HEK293 (cell line): ENCODE data around the gene QRSL1.
"Not testable (repeated sequence)": the region's sequence is repeated elsewhere in the genome, so short reads cannot be mapped to it uniquely, and the experiment has no call there.

ENCODE experiments used
- CTCF ChIA-PET: fragments of 350-600 bp; formaldehyde crosslinking; extraction: SDS; loops from one replicate; lab custom pipeline; 2021; ENCODE audit warnings: antibody characterized with exemption; lab: Yijun Ruan, JAX
- POLR2A ChIA-PET: fragments of 300-600 bp; formaldehyde crosslinking; extraction: SDS; loops from one replicate; lab custom pipeline; 2020; ENCODE audit warnings: antibody characterized with exemption, inconsistent platforms; lab: Yijun Ruan, JAX
- H3K27ac ChIP-seq: fragments of 200-500 bp; sonication (Bioruptor generic); 2 replicates; pipeline ENCODE4 v1.5.1; 2014; ENCODE audit warnings: low read depth, low read length, control low read depth, inconsistent platforms; ENCODE audit errors: extremely low read depth
- H3K36me3 ChIP-seq, 2 experiments: fragments of 200-500 bp in 1 of 2; sonication (Bioruptor generic) in 1 of 2; 1 replicate in 1 of 2; 2 replicates in 1 of 2; pipeline ENCODE4 v1.5.1; 2014 to 2017; ENCODE audit warnings: inconsistent platforms in 2 of 2, low read length in 2 of 2; ENCODE audit not compliant: control insufficient read depth in 2 of 2, insufficient read depth in 1 of 2
- H3K4me1 ChIP-seq: fragments of 200-500 bp; sonication (Bioruptor generic); 2 replicates; pipeline ENCODE4 v1.5.1; 2014; ENCODE audit warnings: mild to moderate bottlenecking, low read length, inconsistent platforms; ENCODE audit not compliant: control insufficient read depth, insufficient read depth
- H3K4me3 ChIP-seq: 2 replicates; pipeline ENCODE4 v1.5.1; 2011; ENCODE audit warnings: low read depth, mild to moderate bottlenecking, control low read depth, low read length, moderate library complexity
- H3K9me3 ChIP-seq: fragments of 200-500 bp; sonication (Bioruptor generic); 2 replicates; pipeline ENCODE4 v1.5.1; 2014; ENCODE audit warnings: low read depth, low read length, inconsistent platforms; ENCODE audit not compliant: control insufficient read depth, insufficient read depth
- MEIS1 ChIP-seq: sonication (generic); formaldehyde crosslinking; IDR thresholded peaks from 2 replicates; pipeline ENCODE4 v1.8.1; 2022; ENCODE audit warnings: missing genetic modification reagents, mild to moderate bottlenecking, borderline replicate concordance
- MZF1 ChIP-seq: fragments of 450-650 bp; formaldehyde crosslinking; IDR thresholded peaks from 2 replicates; pipeline ENCODE4 v1.5.1; 2017; ENCODE audit warnings: missing biosample characterization, missing genetic modification characterization, borderline replicate concordance
- YY1 ChIP-seq: fragments of 450-650 bp; formaldehyde crosslinking; IDR thresholded peaks from 2 replicates; pipeline ENCODE4 v1.5.1; 2018; ENCODE audit warnings: missing biosample characterization, missing genetic modification characterization
- ZNF114 ChIP-seq: fragments of 450-650 bp; formaldehyde crosslinking; IDR thresholded peaks from 2 replicates; pipeline ENCODE4 v1.5.0; 2017; ENCODE audit warnings: missing biosample characterization, missing genetic modification characterization
- ZNF121 ChIP-seq: fragments of 450-650 bp; formaldehyde crosslinking; IDR thresholded peaks from 2 replicates; pipeline ENCODE4 v1.5.1; 2016; ENCODE audit warnings: missing biosample characterization, missing genetic modification characterization
- ZNF302 ChIP-seq: fragments of 450-650 bp; formaldehyde crosslinking; IDR thresholded peaks from 2 replicates; pipeline ENCODE4 v1.5.1; 2016; ENCODE audit warnings: missing biosample characterization, missing genetic modification characterization, low read depth
- ZNF311 ChIP-seq: fragments of 450-650 bp; formaldehyde crosslinking; IDR thresholded peaks from 2 replicates; pipeline ENCODE4 v1.5.1; 2017; ENCODE audit warnings: missing biosample characterization, missing genetic modification characterization, borderline replicate concordance
- ZNF48 ChIP-seq: fragments of 450-650 bp; formaldehyde crosslinking; IDR thresholded peaks from 2 replicates; pipeline ENCODE4 v1.5.1; 2016; ENCODE audit warnings: missing biosample characterization, missing genetic modification characterization
- ZNF501 ChIP-seq: fragments of 450-650 bp; formaldehyde crosslinking; IDR thresholded peaks from 2 replicates; pipeline ENCODE4 v1.5.1; 2016; ENCODE audit warnings: missing biosample characterization, missing genetic modification characterization
- ZNF549 ChIP-seq: fragments of 450-650 bp; IDR thresholded peaks from 2 replicates; pipeline ENCODE4 v1.5.1; 2018; ENCODE audit warnings: missing biosample characterization, missing genetic modification characterization, mild to moderate bottlenecking, inconsistent platforms, moderate library complexity
- ZNF555 ChIP-seq: fragments of 450-650 bp; formaldehyde crosslinking; conservative IDR thresholded peaks from 2 replicates; pipeline ENCODE4 v1.5.1; 2017; ENCODE audit warnings: missing biosample characterization, mild to moderate bottlenecking, missing genetic modification characterization, inconsistent platforms
- ZNF558 ChIP-seq: fragments of 450-650 bp; formaldehyde crosslinking; IDR thresholded peaks from 2 replicates; pipeline ENCODE4 v1.5.1; 2016; ENCODE audit warnings: missing biosample characterization, missing genetic modification characterization
- ZNF624 ChIP-seq: fragments of 450-650 bp; formaldehyde crosslinking; IDR thresholded peaks from 2 replicates; pipeline ENCODE4 v1.5.1; 2017; ENCODE audit warnings: missing biosample characterization, missing genetic modification characterization
- ZSCAN23 ChIP-seq: fragments of 450-650 bp; formaldehyde crosslinking; IDR thresholded peaks from 2 replicates; pipeline ENCODE4 v1.5.1; 2016; ENCODE audit warnings: missing biosample characterization, missing genetic modification characterization
- TF ChIP-seq, protein P1 (sequence below): fragments of 450-650 bp; formaldehyde crosslinking; optimal IDR thresholded peaks from 2 replicates; pipeline ENCODE3; 2016; ENCODE audit warnings: missing biosample characterization, mild to moderate bottlenecking, missing genetic modification characterization
- TF ChIP-seq, protein P2 (sequence below): fragments of 450-650 bp; formaldehyde crosslinking; IDR thresholded peaks from 2 replicates; pipeline ENCODE4 v1.5.1; 2016; ENCODE audit warnings: missing biosample characterization, missing genetic modification characterization
- TF ChIP-seq, protein P3 (sequence below): fragments of 450-650 bp; formaldehyde crosslinking; IDR thresholded peaks from 2 replicates; pipeline ENCODE4 v1.5.1; 2016; ENCODE audit warnings: missing biosample characterization, missing genetic modification characterization
- TF ChIP-seq, protein P4 (sequence below): fragments of 450-650 bp; formaldehyde crosslinking; IDR thresholded peaks from 2 replicates; pipeline ENCODE4; 2016; ENCODE audit warnings: missing biosample characterization, missing genetic modification characterization
- TF ChIP-seq, protein P5 (sequence below): fragments of 450-650 bp; IDR thresholded peaks from 2 replicates; pipeline ENCODE4 v1.5.1; 2018; ENCODE audit warnings: missing biosample characterization, mild to moderate bottlenecking, missing genetic modification characterization
- TF ChIP-seq, protein P6 (sequence below): IDR thresholded peaks from 2 replicates; pipeline ENCODE4 v1.6.1; 2011; ENCODE audit warnings: mild to moderate bottlenecking, low read depth, low read length, borderline replicate concordance

The QRSL1 gene

DNA sequence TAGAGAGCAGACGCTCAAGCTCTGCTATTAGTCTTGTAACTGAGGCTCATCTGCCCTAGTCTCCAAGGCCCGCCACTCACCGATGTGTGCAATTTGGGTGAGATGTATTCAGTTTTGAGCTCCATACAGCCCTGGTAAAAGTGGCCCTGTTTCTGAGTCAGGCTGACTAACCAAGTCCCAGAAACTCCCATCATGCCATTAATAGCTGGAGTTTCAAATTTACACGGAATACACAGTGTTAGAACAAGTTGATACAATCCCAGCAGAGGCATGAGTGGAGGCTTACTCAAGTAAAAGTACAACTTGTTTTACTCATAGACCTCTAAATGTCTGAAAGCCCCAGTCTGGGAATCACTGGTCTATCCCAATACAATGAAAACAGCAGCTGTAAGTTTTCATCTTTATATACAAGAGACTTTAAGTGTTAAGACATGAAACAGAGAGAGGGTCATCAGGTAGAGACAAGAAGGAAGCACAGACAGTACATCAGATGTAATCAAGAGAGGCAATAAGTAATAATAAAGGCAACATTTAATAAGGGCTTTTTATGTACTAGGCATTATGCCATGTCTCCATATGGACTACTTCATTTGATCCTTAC is 42.5 kb upstream of the QRSL1 start:
- ChIA-PET CTCF (interaction anchor here (0.6 to 1.7 kb wide), 2 partner anchors 20 to 40 kb away, joined by 3 to 4 read pairs; no protein-coding TSS in a partner anchor), POLR2A (no interaction called here)
- TF ChIP-seq MZF1 (tag by site-specific recombination) (no peak), ZNF121 (tag by site-specific recombination) (no peak), ZNF501 (tag by site-specific recombination) (no peak), ZSCAN23 (tag by site-specific recombination) (no peak), ZNF114 (tag by site-specific recombination) (no peak), ZNF311 (no peak), ZNF624 (tag by site-specific recombination) (no peak), ZNF48 (tag by site-specific recombination) (no peak), MEIS1 (CRISPR knock-in tag) (no peak), YY1 (no peak), ZNF302 (tag by site-specific recombination) (no peak), ZNF549 (tag by site-specific recombination) (no peak), ZNF555 (tag by site-specific recombination) (no peak), ZNF558 (tag by site-specific recombination) (no peak)
- TF ChIP-seq, protein P1, sequence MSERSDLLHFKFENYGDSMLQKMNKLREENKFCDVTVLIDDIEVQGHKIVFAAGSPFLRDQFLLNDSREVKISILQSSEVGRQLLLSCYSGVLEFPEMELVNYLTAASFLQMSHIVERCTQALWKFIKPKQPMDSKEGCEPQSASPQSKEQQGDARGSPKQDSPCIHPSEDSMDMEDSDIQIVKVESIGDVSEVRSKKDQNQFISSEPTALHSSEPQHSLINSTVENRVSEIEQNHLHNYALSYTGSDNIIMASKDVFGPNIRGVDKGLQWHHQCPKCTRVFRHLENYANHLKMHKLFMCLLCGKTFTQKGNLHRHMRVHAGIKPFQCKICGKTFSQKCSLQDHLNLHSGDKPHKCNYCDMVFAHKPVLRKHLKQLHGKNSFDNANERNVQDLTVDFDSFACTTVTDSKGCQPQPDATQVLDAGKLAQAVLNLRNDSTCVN (tag by site-specific recombination), result no peak
- TF ChIP-seq, protein P2, sequence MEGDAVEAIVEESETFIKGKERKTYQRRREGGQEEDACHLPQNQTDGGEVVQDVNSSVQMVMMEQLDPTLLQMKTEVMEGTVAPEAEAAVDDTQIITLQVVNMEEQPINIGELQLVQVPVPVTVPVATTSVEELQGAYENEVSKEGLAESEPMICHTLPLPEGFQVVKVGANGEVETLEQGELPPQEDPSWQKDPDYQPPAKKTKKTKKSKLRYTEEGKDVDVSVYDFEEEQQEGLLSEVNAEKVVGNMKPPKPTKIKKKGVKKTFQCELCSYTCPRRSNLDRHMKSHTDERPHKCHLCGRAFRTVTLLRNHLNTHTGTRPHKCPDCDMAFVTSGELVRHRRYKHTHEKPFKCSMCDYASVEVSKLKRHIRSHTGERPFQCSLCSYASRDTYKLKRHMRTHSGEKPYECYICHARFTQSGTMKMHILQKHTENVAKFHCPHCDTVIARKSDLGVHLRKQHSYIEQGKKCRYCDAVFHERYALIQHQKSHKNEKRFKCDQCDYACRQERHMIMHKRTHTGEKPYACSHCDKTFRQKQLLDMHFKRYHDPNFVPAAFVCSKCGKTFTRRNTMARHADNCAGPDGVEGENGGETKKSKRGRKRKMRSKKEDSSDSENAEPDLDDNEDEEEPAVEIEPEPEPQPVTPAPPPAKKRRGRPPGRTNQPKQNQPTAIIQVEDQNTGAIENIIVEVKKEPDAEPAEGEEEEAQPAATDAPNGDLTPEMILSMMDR, result no peak
- TF ChIP-seq, protein P3, sequence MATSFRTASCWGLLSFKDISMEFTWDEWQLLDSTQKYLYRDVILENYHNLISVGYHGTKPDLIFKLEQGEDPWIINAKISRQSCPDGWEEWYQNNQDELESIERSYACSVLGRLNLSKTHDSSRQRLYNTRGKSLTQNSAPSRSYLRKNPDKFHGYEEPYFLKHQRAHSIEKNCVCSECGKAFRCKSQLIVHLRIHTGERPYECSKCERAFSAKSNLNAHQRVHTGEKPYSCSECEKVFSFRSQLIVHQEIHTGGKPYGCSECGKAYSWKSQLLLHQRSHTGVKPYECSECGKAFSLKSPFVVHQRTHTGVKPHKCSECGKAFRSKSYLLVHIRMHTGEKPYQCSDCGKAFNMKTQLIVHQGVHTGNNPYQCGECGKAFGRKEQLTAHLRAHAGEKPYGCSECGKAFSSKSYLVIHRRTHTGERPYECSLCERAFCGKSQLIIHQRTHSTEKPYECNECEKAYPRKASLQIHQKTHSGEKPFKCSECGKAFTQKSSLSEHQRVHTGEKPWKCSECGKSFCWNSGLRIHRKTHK, result no peak
- TF ChIP-seq, protein P4, sequence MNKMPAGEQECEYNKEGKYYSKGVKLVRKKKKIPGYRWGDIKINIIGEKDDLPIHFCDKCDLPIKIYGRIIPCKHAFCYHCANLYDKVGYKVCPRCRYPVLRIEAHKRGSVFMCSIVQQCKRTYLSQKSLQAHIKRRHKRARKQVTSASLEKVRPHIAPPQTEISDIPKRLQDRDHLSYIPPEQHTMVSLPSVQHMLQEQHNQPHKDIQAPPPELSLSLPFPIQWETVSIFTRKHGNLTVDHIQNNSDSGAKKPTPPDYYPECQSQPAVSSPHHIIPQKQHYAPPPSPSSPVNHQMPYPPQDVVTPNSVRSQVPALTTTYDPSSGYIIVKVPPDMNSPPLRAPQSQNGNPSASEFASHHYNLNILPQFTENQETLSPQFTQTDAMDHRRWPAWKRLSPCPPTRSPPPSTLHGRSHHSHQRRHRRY, result no peak
- TF ChIP-seq, protein P5, sequence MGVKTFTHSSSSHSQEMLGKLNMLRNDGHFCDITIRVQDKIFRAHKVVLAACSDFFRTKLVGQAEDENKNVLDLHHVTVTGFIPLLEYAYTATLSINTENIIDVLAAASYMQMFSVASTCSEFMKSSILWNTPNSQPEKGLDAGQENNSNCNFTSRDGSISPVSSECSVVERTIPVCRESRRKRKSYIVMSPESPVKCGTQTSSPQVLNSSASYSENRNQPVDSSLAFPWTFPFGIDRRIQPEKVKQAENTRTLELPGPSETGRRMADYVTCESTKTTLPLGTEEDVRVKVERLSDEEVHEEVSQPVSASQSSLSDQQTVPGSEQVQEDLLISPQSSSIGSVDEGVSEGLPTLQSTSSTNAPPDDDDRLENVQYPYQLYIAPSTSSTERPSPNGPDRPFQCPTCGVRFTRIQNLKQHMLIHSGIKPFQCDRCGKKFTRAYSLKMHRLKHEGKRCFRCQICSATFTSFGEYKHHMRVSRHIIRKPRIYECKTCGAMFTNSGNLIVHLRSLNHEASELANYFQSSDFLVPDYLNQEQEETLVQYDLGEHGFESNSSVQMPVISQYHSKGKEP (tag by site-specific recombination), result no peak
- TF ChIP-seq, protein P6, sequence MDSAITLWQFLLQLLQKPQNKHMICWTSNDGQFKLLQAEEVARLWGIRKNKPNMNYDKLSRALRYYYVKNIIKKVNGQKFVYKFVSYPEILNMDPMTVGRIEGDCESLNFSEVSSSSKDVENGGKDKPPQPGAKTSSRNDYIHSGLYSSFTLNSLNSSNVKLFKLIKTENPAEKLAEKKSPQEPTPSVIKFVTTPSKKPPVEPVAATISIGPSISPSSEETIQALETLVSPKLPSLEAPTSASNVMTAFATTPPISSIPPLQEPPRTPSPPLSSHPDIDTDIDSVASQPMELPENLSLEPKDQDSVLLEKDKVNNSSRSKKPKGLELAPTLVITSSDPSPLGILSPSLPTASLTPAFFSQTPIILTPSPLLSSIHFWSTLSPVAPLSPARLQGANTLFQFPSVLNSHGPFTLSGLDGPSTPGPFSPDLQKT, result no peak
- TF ChIP-seq, all 188 proteins: peak for 0
- Histone ChIP-seq H3K4me3 (no peak overlapping the region), H3K36me3 (peaks cover 0 to 55% of the 10 kb centered on the region in 2 experiments; a peak in 2 of 3 replicates), H3K4me1 (no peaks in the 10 kb centered on the region), H3K27ac (no peak overlapping the region), H3K9me3 (no peaks in the 10 kb centered on the region)

DNA sequence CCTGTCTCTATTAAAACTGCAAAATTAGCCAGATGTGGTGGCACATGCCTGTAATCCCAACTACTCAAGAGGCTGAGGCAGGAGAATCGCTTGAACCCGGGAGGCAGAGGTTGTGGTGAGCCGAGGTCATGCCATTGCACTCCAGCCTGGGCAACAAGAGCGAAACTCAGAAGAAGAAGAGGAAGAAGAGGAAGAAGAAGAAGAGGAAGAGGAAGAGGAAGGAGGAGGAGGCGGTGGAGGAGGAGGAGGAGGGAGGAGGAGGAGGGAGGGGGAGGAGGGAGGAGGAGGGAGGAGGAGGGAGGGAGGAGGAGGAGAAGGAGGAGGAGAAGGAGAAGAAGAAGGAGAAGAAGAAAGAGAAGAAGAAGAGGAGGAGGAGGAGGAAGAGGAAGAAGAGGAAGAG is 40.4 kb upstream of the QRSL1 start:
- POLR2A ChIA-PET, H3K4me1 ChIP-seq, H3K4me3 ChIP-seq, H3K27ac ChIP-seq, H3K9me3 ChIP-seq: not testable (repeated sequence)
- peaks cover 0 to 44% of the 10 kb centered on the region in 2 experiments; a peak in 2 of 3 replicates for H3K36me3 ChIP-seq
- CTCF ChIA-PET, result interaction anchor here (1.0 kb wide), 1 partner anchor 23 kb away, joined by 3 read pairs; no protein-coding TSS in a partner anchor
